NCI-H2171 (cell line): Measurements from ENCODE around the gene CD320.
"Not testable (repeated sequence)": the region's sequence is repeated elsewhere in the genome, so short reads cannot be mapped to it uniquely, and the experiment has no call there.

Experiments
- DNase-seq: peaks from one replicate; lab custom pipeline; 2025; lab: John Stamatoyannopoulos, UW

CD320 gene

GRCh38 chr19:8333767-8334457 lies 25.8 kb upstream of the CD320 start:
- DNase-seq, result no peak

GRCh38 chr19:8332976-8333766 lies 25.0 kb upstream of the CD320 start:
- DNase-seq, result no peak

- no peak for DNase-seq
Measured at GRCh38 chr19:8331263-8331845, 23.2 kb upstream of the CD320 start.

GRCh38 chr19:8329996-8330395 lies 21.8 kb upstream of the CD320 start:
- no peak for DNase-seq

GRCh38 chr19:8325454-8325853 lies 17.3 kb upstream of the CD320 start:
- no peak for DNase-seq

- DNase-seq, result no peak
Measured at GRCh38 chr19:8324186-8325050, 16.3 kb upstream of the CD320 start.

- no peak for DNase-seq
Measured at GRCh38 chr19:8323781-8324185, 15.6 kb upstream of the CD320 start.

GRCh38 chr19:8322638-8322997 lies 14.5 kb upstream of the CD320 start:
- DNase-seq, result no peak

GRCh38 chr19:8321986-8322637 lies 14.0 kb upstream of the CD320 start:
- DNase-seq, result no peak

GRCh38 chr19:8321067-8321985 lies 13.2 kb upstream of the CD320 start, which contains the start of the genes NDUFA7 and RPS28:
NDUFA7 (minus strand) TSS chr19:8321375; CDS start chr19:8321358, 17 bp downstream.
RPS28 (plus strand) TSS chr19:8321496; CDS start chr19:8321531, 35 bp downstream.
- DNase-seq, result peak; percentile 88

- DNase-seq, result no peak
Measured at GRCh38 chr19:8320564-8321066, 12.5 kb upstream of the CD320 start.

- DNase-seq, result no peak
Measured at GRCh38 chr19:8319807-8320520, 11.8 kb upstream of the CD320 start.

GRCh38 chr19:8318835-8319234 lies 10.7 kb upstream of the CD320 start:
- DNase-seq, result not testable (repeated sequence)

- no peak for DNase-seq
Measured at GRCh38 chr19:8316351-8317125, 8.4 kb upstream of the CD320 start.

- not testable (repeated sequence) for DNase-seq
Measured at GRCh38 chr19:8314981-8315640, 7.0 kb upstream of the CD320 start.

- DNase-seq, result no peak
Measured at GRCh38 chr19:8311461-8312260, 3.5 kb upstream of the CD320 start.

- no peak for DNase-seq
Measured at GRCh38 chr19:8310342-8311055, 2.3 kb upstream of the CD320 start.
